GDM1 (cell line): ENCODE data around the gene TOMM70.
"Not testable (repeated sequence)": the region's sequence is repeated elsewhere in the genome, so short reads cannot be mapped to it uniquely, and the experiment has no call there.

ENCODE experiments used
- DNase-seq: peaks from one replicate; lab custom pipeline; 2025; lab: John Stamatoyannopoulos, UW

The TOMM70 gene

GRCh38 chr3:100400780-100401673 is at the start of gene TOMM70, which contains the start of gene LNP1:
TOMM70 (minus strand) TSS chr3:100401089; CDS start chr3:100400949, 140 bp downstream.
LNP1 (plus strand) TSS chr3:100401539; CDS start chr3:100429730, 28,191 bp downstream.
- peak; percentile 92 for DNase-seq

GRCh38 chr3:100449214-100449613 is 48.3 kb upstream of the TOMM70 start:
- no peak for DNase-seq

GRCh38 chr3:100448079-100448478 is 47.2 kb upstream of the TOMM70 start:
- no peak for DNase-seq

GRCh38 chr3:100447067-100447466 is 46.2 kb upstream of the TOMM70 start:
- DNase-seq, result not testable (repeated sequence)

- DNase-seq, result no peak
Observed at GRCh38 chr3:100443690-100444089, 42.8 kb upstream of the TOMM70 start.

- DNase-seq, result no peak
Observed at GRCh38 chr3:100440895-100441294, 40.0 kb upstream of the TOMM70 start.

GRCh38 chr3:100438623-100438974 is 37.7 kb upstream of the TOMM70 start:
- DNase-seq, result no peak

- no peak for DNase-seq
Observed at GRCh38 chr3:100437721-100438622, 37.1 kb upstream of the TOMM70 start.

GRCh38 chr3:100436951-100437350 is 36.1 kb upstream of the TOMM70 start:
- no peak for DNase-seq

GRCh38 chr3:100429187-100429716 is 28.4 kb upstream of the TOMM70 start:
- DNase-seq, result no peak

GRCh38 chr3:100427699-100428098 is 26.8 kb upstream of the TOMM70 start:
- no peak for DNase-seq

GRCh38 chr3:100426067-100426682 is 25.3 kb upstream of the TOMM70 start:
- no peak for DNase-seq

- DNase-seq, result no peak
Observed at GRCh38 chr3:100425316-100425715, 24.4 kb upstream of the TOMM70 start.

GRCh38 chr3:100424261-100424660 is 23.4 kb upstream of the TOMM70 start:
- DNase-seq, result no peak

- no peak for DNase-seq
Observed at GRCh38 chr3:100423611-100424010, 22.7 kb upstream of the TOMM70 start.

GRCh38 chr3:100420885-100421284 is 20.0 kb upstream of the TOMM70 start:
- no peak for DNase-seq

GRCh38 chr3:100419406-100419805 is 18.5 kb upstream of the TOMM70 start:
- DNase-seq, result no peak

- DNase-seq, result no peak
Observed at GRCh38 chr3:100416863-100417262, 16.0 kb upstream of the TOMM70 start.

- no peak for DNase-seq
Observed at GRCh38 chr3:100416176-100416575, 15.3 kb upstream of the TOMM70 start.

GRCh38 chr3:100413613-100414012 is 12.7 kb upstream of the TOMM70 start:
- DNase-seq, result no peak

- DNase-seq, result no peak
Observed at GRCh38 chr3:100412912-100413590, 12.2 kb upstream of the TOMM70 start.
